ENCODE measurements around the gene KRT12.

DNA sequence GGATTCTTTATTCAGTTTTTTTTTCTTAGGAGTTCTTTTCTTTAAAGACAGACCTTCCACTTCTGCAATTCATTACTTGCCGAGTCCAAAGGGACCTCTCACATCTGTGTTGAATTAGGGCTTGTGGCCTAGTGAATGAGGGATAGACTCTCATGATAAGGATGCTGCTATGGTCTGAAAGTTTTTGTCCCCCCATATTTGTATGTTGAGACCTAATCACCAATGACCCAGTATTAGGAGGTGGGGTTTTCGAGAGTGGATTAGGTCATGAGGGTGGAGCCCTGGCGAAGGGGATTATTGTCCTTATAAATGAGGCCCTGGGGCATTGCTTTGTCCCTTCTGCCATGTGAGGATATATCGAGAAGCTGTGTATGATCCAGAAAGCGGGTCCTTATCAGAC, 9.5 kb downstream of the KRT12 start:
- TF ChIP-seq, protein P1, sequence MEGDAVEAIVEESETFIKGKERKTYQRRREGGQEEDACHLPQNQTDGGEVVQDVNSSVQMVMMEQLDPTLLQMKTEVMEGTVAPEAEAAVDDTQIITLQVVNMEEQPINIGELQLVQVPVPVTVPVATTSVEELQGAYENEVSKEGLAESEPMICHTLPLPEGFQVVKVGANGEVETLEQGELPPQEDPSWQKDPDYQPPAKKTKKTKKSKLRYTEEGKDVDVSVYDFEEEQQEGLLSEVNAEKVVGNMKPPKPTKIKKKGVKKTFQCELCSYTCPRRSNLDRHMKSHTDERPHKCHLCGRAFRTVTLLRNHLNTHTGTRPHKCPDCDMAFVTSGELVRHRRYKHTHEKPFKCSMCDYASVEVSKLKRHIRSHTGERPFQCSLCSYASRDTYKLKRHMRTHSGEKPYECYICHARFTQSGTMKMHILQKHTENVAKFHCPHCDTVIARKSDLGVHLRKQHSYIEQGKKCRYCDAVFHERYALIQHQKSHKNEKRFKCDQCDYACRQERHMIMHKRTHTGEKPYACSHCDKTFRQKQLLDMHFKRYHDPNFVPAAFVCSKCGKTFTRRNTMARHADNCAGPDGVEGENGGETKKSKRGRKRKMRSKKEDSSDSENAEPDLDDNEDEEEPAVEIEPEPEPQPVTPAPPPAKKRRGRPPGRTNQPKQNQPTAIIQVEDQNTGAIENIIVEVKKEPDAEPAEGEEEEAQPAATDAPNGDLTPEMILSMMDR (IDR thresholded peaks at IDR 0.05; ENCODE audit: low read depth, low read length): no peak
- TF ChIP-seq EZH2phosphoT487 (IDR thresholded peaks at IDR 0.05; ENCODE audit: low read depth): no peak

All from OCI-LY3 (cell line).